ENCODE results near the gene PRADC1. TPM values are rescaled to one million over a fixed set of nuclear protein-coding genes. Genes with fewer than 3 reads are reported as not detected.

Gene PRADC1
- total RNA-seq, 3 donors from 2014 or later: 21.6 to 49.6 (median 25.6) TPM

DNA sequence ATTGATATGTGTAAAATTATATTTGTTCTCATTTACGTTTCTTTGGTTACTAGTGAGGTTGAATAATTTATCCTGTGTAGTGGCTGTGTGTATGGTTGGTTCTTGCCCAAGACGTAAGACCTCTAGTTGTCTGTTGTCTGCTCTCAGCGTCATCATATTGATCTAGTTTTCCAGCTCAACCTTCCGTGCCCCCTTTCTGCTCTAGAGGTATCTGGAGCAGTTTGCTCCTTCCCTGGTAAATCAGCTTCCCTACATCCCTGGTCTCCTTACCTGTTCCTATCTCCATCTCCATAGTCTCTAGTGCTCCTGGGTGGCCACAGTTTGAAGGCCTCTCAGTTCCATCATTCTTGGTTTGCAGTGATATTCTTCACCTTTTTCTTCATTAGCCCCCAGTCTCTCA is 17.8 kb downstream of the PRADC1 start:
- peak overlapping the region in 1 of 3 donors; percentile 92 for H3K4me3 ChIP-seq
- TF ChIP-seq POLR2A (IDR thresholded peaks at IDR 0.05) (no peak), POLR2AphosphoS5 (IDR thresholded peaks at IDR 0.05) (no peak)
- TF ChIP-seq, protein P1, sequence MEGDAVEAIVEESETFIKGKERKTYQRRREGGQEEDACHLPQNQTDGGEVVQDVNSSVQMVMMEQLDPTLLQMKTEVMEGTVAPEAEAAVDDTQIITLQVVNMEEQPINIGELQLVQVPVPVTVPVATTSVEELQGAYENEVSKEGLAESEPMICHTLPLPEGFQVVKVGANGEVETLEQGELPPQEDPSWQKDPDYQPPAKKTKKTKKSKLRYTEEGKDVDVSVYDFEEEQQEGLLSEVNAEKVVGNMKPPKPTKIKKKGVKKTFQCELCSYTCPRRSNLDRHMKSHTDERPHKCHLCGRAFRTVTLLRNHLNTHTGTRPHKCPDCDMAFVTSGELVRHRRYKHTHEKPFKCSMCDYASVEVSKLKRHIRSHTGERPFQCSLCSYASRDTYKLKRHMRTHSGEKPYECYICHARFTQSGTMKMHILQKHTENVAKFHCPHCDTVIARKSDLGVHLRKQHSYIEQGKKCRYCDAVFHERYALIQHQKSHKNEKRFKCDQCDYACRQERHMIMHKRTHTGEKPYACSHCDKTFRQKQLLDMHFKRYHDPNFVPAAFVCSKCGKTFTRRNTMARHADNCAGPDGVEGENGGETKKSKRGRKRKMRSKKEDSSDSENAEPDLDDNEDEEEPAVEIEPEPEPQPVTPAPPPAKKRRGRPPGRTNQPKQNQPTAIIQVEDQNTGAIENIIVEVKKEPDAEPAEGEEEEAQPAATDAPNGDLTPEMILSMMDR (IDR thresholded peaks at IDR 0.05): no peak
- H3K9me3 ChIP-seq: no peaks in the 10 kb centered on the region
- H3K27me3 ChIP-seq: no peaks in the 10 kb centered on the region
- no peaks in the 10 kb centered on the region for H3K4me1 ChIP-seq
- intact Hi-C loops (cut with DNase I; ENCODE audit: low total_unique reads): no loop called here
- no peak overlapping the region for H3K27ac ChIP-seq
- H3K36me3 ChIP-seq: no peaks in the 10 kb centered on the region
- no peak for DNase-seq (ENCODE audit: low spot score in 2 of 2)

DNA sequence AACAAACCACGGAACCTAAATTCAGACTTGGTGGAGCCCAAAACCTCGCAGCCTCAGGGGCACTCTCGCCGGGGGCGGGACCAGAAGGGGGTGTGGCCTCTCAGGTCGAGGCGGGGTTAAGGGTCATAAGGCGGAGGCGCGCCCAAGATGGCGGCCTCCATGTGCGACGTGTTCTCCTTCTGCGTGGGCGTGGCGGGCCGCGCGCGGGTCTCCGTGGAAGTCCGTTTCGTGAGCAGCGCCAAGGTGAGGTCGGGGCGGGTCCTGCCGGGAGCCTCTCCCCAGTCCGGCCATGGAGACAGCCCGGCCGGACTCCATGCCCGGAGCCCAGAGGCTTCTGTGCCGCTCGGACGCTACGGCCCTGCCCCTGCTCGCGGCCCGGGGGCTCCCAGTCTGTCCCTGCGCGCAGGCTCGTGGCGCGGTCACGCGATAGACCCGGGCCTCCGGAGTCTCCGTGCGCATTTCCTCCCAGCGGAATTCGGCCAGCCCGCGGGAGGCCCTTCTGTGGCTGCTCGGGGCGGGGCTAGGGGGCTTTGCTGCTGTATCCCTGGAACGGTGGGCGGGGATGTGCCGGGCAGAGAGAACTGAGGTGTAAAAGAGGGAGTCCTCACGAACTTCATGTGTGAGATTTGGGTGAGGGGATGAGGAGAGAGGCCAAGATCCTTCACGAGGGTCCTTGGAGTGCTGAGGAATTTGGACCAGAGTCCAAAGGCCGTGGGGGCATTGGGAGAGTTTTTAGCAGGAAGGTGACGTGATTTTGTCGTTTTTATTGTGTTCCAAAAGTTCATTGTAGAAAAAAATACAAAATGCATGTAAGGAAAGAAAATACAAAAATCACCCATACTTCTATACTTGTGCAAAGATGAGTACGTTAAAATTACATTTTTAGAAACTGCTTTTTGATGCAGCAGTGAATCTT is 18.7 kb downstream of the PRADC1 start, which contains the start of gene SMYD5:
Gene SMYD5 (plus strand): TSS at position 126 of the 916 bp plus-strand sequence. CDS start 22 bp downstream, at position 148.
- peak within 1 kb of the TSS; percentile 63 to 84 for H3K27ac ChIP-seq
- DNase-seq (ENCODE audit: low spot score in 2 of 2): peak; percentile 67 to 76
- no peak for TF ChIP-seq POLR2A (IDR thresholded peaks at IDR 0.05)
- TF ChIP-seq, protein P1 (IDR thresholded peaks at IDR 0.05): no peak
- peak; percentile 69 to 81 (median 76) for TF ChIP-seq POLR2AphosphoS5 (IDR thresholded peaks at IDR 0.05)
- H3K9me3 ChIP-seq: no peaks in the 10 kb centered on the region
- peak within 1 kb of the TSS; percentile 84 to 92 (median 87) for H3K4me3 ChIP-seq
- H3K4me1 ChIP-seq: no peaks in the 10 kb centered on the region
- peaks cover 0 to 6% of the 10 kb centered on the region in 2 donors for H3K27me3 ChIP-seq
- no peaks in the 10 kb centered on the region for H3K36me3 ChIP-seq
- intact Hi-C loops (cut with DNase I; ENCODE audit: low total_unique reads): no loop called here

DNA sequence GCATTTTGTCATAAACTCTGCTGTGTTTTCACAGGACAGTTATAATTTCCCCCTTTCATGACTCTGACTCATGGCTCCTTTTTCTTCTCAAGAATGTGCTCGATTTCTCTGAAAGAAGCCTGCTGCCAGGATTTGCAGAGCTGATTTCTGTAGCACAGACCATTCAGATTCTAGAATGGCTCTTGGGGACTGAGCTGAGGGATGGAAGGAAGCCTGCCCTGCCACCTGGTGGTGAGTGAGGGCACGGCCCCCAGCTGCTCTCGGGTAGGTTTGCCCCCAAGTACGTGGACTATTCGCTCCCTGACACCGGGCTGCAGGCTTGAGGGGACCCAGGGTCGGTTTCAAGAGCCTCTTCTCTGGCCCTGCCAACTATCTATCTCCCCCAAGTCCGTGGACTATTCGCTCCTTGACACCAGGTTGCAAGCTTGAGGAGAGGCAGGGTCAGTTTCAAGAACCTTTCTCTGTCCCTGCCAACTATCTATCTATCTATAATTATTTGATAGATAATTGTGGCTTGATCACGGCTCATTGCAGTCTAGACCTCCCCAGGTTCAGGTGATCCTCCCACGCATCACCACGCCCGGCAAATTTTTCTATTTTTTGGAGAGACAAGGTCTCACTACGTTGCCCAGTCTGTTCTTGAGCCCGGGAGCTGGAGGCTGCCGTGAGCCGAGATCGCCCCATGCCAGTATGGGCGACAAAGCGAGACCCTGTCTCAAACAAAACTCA is 20.4 kb downstream of the PRADC1 start:
- Histone ChIP-seq H3K4me3 (no peak overlapping the region), H3K27me3 (peaks cover 0 to 6% of the 10 kb centered on the region in 2 donors), H3K27ac (no peak overlapping the region), H3K36me3 (no peaks in the 10 kb centered on the region), H3K9me3 (no peaks in the 10 kb centered on the region), H3K4me1 (no peaks in the 10 kb centered on the region)
- intact Hi-C loops (cut with DNase I; ENCODE audit: low total_unique reads): no loop called here
- DNase-seq (ENCODE audit: low spot score in 2 of 2): peak; percentile 26 to 67
- no peak for TF ChIP-seq POLR2A (IDR thresholded peaks at IDR 0.05)
- no peak for TF ChIP-seq POLR2AphosphoS5 (IDR thresholded peaks at IDR 0.05)
- TF ChIP-seq, protein P1 (IDR thresholded peaks at IDR 0.05): peak; percentile 73 to 79 (median 77)

DNA sequence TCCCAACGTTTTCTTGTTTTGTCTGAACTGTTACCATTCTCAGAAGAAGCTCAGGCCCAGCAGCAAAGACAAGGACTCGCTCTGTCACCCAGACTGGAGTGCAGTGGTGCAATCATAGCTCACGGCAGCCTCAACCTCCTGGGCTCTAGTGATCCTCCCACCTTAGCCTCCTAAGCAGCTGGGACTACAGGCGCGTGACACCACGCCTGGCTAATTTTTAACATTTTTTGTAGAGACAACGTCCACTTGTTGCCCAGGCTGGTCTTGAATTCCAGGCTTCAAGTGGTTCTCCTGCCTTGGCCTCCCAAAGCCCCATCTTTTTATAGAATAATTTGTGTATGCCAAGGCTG is 21.0 kb downstream of the PRADC1 start:
- no peak for DNase-seq (ENCODE audit: low spot score in 2 of 2)
- H3K27ac ChIP-seq: no peak overlapping the region
- intact Hi-C loops (cut with DNase I; ENCODE audit: low total_unique reads): no loop called here

More for the DNA sequence above, 21.0 kb downstream of the PRADC1 start:
- Histone ChIP-seq H3K9me3 (no peaks in the 10 kb centered on the region), H3K4me3 (no peak overlapping the region), H3K27me3 (peaks cover 0 to 6% of the 10 kb centered on the region in 2 donors), H3K4me1 (no peaks in the 10 kb centered on the region), H3K36me3 (no peaks in the 10 kb centered on the region)
- TF ChIP-seq POLR2A (IDR thresholded peaks at IDR 0.05) (no peak), POLR2AphosphoS5 (IDR thresholded peaks at IDR 0.05) (no peak)
- TF ChIP-seq, protein P1 (IDR thresholded peaks at IDR 0.05): no peak

All from breast epithelium (tissue), 4 donors.